Ovary (tissue), 9 donors: ENCODE data around the gene GJA8. TPM values are rescaled to one million over a fixed set of nuclear protein-coding genes. Genes with fewer than 3 reads are reported as not detected.
A peak's percentile ranks its signal among the peaks of the same experiment; 100 is the strongest.
"Not testable (repeated sequence)": the region's sequence is repeated elsewhere in the genome, so short reads cannot be mapped to it uniquely, and the experiment has no call there.

ENCODE experiments used
- DNase-seq, 5 donors: peaks; one replicate each; pipeline ENCODE4 v3.0.0-alpha.2; 2019 to 2020
- H3K27ac ChIP-seq, 2 donors: fragments of 200-600 bp; one replicate each; pipeline versions ENCODE4 v1.5.1 to v1.8.0; 2019 to 2022
- H3K27me3 ChIP-seq: fragments of 200-600 bp; one replicate; pipeline ENCODE4 v1.8.0; 2022
- H3K36me3 ChIP-seq: fragments of 200-600 bp; sonication (generic); one replicate; pipeline ENCODE4 v1.5.1; 2019
- H3K4me1 ChIP-seq: one replicate; pipeline ENCODE4 v1.8.1; 2013; ENCODE audit warnings: mild to moderate bottlenecking, moderate library complexity; ENCODE audit not compliant: insufficient read depth
- H3K4me3 ChIP-seq: fragments of 200-600 bp; sonication (generic); one replicate; pipeline ENCODE4 v1.5.1; 2017
- H3K9me3 ChIP-seq, 2 donors: fragments of 200-600 bp in 1 of 2; sonication (generic) in 1 of 2; one replicate each; pipeline versions ENCODE4 v1.5.1 to v1.8.1; 2013 to 2019; ENCODE audit warnings: mild to moderate bottlenecking in 1 of 2, moderate library complexity in 1 of 2
- CTCF ChIP-seq, 3 donors: fragments of 450-650 bp in 2 of 3; fragments of 200-600 bp in 1 of 3; IDR thresholded peaks; one replicate each; pipeline versions ENCODE4 v1.5.1 to v1.8.0; 2016 to 2022; ENCODE audit warnings: antibody characterized with exemption in 3 of 3, mild to moderate bottlenecking in 1 of 3
- EP300 ChIP-seq: sonication (generic); formaldehyde crosslinking; IDR thresholded peaks from one replicate; pipeline ENCODE4 v1.6.1; 2017; ENCODE audit warnings: antibody characterized with exemption
- POLR2A ChIP-seq: fragments of 450-650 bp; IDR thresholded peaks from one replicate; pipeline ENCODE4 v1.6.1; 2017; ENCODE audit warnings: antibody characterized with exemption, mild to moderate bottlenecking, moderate library complexity
- WGBS, 3 donors: extraction: QIAGEN DNeasy Blood & Tissue Kit in 1 of 3; methylation state at CpG; one replicate each; pipeline versions ENCODE4 v1.1.5 to v1.1.7; 2013 to 2017; 5-methylcytosine and 5-hydroxymethylcytosine counted together
- intact Hi-C, 4 donors: fragments of 100-400 bp; cut with DNase I; formaldehyde crosslinking; loops; one replicate each; pipeline versions ENCODE4 v1.11.0 to v1.15.1; 2022 to 2023
- polyA plus RNA-seq, 2 donors: library from polyadenylated mRNA; stranded (reverse); fragments of 200-250 nt in 1 of 2; fragments of 350-450 nt in 1 of 2; fragmentation: Illumina TruSeq in 1 of 2; extraction: RNeasy Lipid Tissue Mini Kit (QIAGEN cat#74804) in 1 of 2; gene quantifications; one replicate each; pipeline ENCODE4 v1.2.3, GENCODE V29; 2013 to 2014
- total RNA-seq, 7 donors: library from RNA; depleted of rRNA in 2 of 7; stranded (reverse); fragments of >200 nt in 2 of 7; fragmentation: NEBNext Ultra II Directional in 3 of 7; extraction: Animal tissue kit (Norgen Biotek cat#: 25700) in 3 of 7; gene quantifications; one replicate each; pipeline versions ENCODE4 v1.1.0 to v1.2.4, GENCODE V29; 2016 to 2023
- donor health status: DM: no; HTN: no; CAD: no; lungs with moderate emphysema.
- donor health status: DM: no; HTN: no; CAD: no.
- donor health status: Bipolar disorder and iron deficiency.
- donor health status: DM: yes; HTN: yes; CAD: no.
- donor health status: DM: no; HTN: no; CAD: no.
- donor health status: DM: yes; HTN: yes; CAD: no.

Gene GJA8
- total and polyA plus RNA-seq, 9 donors, result not detected

- Histone ChIP-seq H3K9me3 (no peaks in the 10 kb centered on the region), H3K27ac (no peak overlapping the region), H3K27me3 (no peaks in the 10 kb centered on the region), H3K4me3 (no peak overlapping the region), H3K36me3 (no peaks in the 10 kb centered on the region), H3K4me1 (no peaks in the 10 kb centered on the region)
- intact Hi-C loops, result no loop called here
- 92 to 95% (median 93%) methylated on average over 6 of the region's 6 CpGs for WGBS, 3 donors
- TF ChIP-seq EP300, result no peak
- no peak for TF ChIP-seq CTCF (IDR thresholded peaks at IDR 0.05)
- DNase-seq, result no peak
These were observed 17.3 kb downstream of the GJA8 start for GRCh38 chr1:147919896-147920295.

DNA sequence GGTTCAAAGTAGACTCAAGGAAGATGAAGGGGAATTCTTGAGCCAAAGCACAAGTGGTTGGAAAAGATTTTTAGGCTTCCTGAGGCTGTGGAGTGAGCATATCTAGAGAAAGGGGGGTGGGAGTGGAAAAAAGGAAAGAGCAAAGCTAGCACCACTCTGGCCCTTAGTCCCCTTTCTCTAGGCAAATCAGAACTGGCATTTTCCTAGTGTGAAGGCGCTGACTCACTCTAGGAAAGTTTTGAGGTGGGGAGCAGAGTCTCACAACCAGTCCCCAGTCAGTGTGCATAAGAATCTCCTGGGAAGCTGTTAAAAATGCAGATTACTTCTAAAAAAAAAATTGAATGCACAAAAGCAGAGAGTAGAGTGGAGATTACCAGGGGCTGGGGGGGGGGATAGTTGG, 22.2 kb downstream of the GJA8 start:
- Histone ChIP-seq H3K36me3 (no peaks in the 10 kb centered on the region), H3K4me1 (no peaks in the 10 kb centered on the region)
- no peak for TF ChIP-seq POLR2A
- no peak for TF ChIP-seq CTCF (IDR thresholded peaks at IDR 0.05)
- no peak for TF ChIP-seq EP300

GRCh38 chr1:147927215-147927614, 24.6 kb downstream of the GJA8 start:
- H3K9me3 ChIP-seq, intact Hi-C loops, H3K27ac ChIP-seq, H3K4me3 ChIP-seq, DNase-seq, H3K27me3 ChIP-seq, H3K36me3 ChIP-seq, H3K4me1 ChIP-seq: not testable (repeated sequence)
- WGBS, 3 donors, result 87 to 89% methylated on average over 4 of the region's 6 CpGs; no CpG with 5 or more reads in 1 of the 3 donors

More for the DNA sequence above, 22.2 kb downstream of the GJA8 start:
- Histone ChIP-seq H3K9me3 (no peaks in the 10 kb centered on the region), H3K4me3 (no peak overlapping the region), H3K27me3 (no peaks in the 10 kb centered on the region), H3K27ac (no peak overlapping the region)
- intact Hi-C loops, result no loop called here
- 65 to 88% (median 84%) methylated on average over 1 of the region's 1 CpG for WGBS, 3 donors
- no peak for DNase-seq

GRCh38 chr1:147927689-147928088, 25.1 kb downstream of the GJA8 start:
- H3K9me3 ChIP-seq, H3K27me3 ChIP-seq, H3K36me3 ChIP-seq, intact Hi-C loops, H3K4me3 ChIP-seq, H3K4me1 ChIP-seq, DNase-seq, H3K27ac ChIP-seq: not testable (repeated sequence)
- 97% methylated on average over 3 of the region's 10 CpGs; no CpG with 5 or more reads in 2 of the 3 donors for WGBS, 3 donors

GRCh38 chr1:147928236-147929132, 25.9 kb downstream of the GJA8 start, which contains the start of gene GPR89B:
Gene GPR89B (plus strand): TSS chr1:147928420. CDS start chr1:147928537, 117 bp downstream.
- DNase-seq, result peak; percentile 84 to 93 (median 89)
- Histone ChIP-seq H3K4me3 (peak within 1 kb of the TSS; percentile 62), H3K27ac (peak within 1 kb of the TSS; percentile 74 to 92)
- 0 to 1% (median 0%) methylated on average over 43 to 54 of the region's 72 CpGs for WGBS, 3 donors
- peak; percentile 43 for TF ChIP-seq POLR2A
- H3K36me3 ChIP-seq, intact Hi-C loops, H3K9me3 ChIP-seq, H3K27me3 ChIP-seq, H3K4me1 ChIP-seq: not testable (repeated sequence)

DNA sequence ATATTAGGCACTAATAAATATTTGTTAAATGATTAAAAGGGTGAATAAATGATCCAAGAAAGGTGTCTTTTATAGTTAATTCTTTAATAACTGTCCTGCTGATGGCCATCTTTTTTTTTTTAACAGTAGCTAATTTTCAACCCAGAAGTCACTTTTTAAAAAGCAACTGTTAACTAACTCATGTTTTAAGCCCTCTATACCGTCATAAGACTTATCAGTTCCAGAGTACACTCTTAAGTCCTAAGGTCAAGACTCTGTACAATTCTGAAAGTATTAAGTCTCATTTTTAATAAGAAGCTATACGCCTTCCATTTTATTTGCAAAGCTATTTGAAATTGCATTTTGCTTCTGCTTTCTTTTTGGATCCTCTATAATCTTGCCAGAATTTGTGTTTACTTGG, 28.5 kb downstream of the GJA8 start:
- intact Hi-C loops, DNase-seq, H3K4me3 ChIP-seq, H3K27me3 ChIP-seq, H3K9me3 ChIP-seq, H3K27ac ChIP-seq, H3K4me1 ChIP-seq, H3K36me3 ChIP-seq: not testable (repeated sequence)
- WGBS, 3 donors, result 93 to 96% (median 94%) methylated on average over 2 of the region's 2 CpGs

DNA sequence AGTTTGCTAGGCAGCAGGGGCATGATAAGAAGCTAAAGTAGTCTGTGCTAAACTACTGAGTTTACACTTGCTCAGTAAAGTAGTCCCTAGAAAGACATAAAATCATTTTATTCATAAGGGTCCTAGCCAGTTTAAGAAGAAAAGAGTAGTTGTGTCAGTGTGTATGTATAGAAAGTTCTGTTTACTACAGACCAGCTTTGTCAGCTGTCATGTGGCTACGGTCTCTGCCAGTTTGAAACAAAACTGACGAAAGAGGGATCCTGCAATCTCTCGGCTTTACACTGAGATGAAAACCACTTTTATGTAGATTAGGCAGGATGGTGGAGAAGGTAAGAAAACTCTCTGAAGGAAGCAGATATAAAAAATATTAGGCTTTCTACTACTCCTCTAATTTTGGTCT, 32.7 kb downstream of the GJA8 start:
- H3K4me1 ChIP-seq, H3K27ac ChIP-seq, H3K4me3 ChIP-seq, intact Hi-C loops, H3K27me3 ChIP-seq, H3K9me3 ChIP-seq, DNase-seq, H3K36me3 ChIP-seq: not testable (repeated sequence)
- 93 to 95% (median 95%) methylated on average over 3 of the region's 3 CpGs for WGBS, 3 donors

DNA sequence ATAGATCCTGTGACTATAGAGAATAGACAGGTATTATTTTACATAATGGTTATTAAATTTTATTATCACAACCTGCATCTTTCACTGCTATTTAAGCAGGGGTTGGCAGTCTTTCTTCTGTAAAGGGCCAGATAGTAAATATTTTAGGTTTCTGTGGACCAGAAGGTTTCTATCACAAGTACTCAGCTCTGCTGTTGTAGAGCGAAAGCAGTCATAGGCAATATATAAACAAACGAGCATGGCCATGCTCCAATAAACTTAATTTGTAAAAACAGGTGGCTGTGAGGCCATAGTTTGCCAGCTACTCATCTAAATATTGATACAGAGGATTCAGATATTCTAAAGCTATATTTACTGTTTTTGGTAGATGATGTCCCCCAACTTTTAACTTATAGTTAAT, 37.9 kb downstream of the GJA8 start:
- H3K9me3 ChIP-seq, H3K27ac ChIP-seq, H3K4me3 ChIP-seq, H3K36me3 ChIP-seq, H3K4me1 ChIP-seq, H3K27me3 ChIP-seq, intact Hi-C loops, DNase-seq: not testable (repeated sequence)
- WGBS, 3 donors, result 48 to 79% (median 67%) methylated on average over 2 of the region's 2 CpGs

GRCh38 chr1:147942563-147942962, 40.0 kb downstream of the GJA8 start:
- H3K4me1 ChIP-seq, intact Hi-C loops, DNase-seq, H3K36me3 ChIP-seq, H3K9me3 ChIP-seq, H3K27ac ChIP-seq, H3K4me3 ChIP-seq, H3K27me3 ChIP-seq: not testable (repeated sequence)
- no CpG with 5 or more reads among the region's 1 CpG for WGBS, 3 donors

DNA sequence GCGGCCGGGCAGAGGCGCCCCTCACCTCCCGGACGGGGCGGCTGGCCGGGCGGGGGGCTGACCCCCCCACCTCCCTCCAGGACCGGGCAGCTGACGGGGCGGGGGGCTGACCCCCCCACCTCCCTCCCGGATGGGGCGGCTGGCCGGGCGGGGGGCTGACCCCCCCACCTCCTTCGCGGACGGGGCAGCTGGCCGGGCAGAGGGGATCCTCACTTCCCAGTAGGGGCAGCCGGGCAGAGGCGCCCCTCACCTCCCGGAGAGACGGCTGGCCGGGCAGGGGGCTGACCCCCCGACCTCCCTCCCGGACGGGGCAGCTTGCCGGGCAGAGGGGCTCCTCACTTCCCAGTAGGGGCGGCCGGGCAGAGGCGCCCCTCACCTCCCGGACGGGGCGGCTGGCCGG, 46.9 kb downstream of the GJA8 start:
- not testable (repeated sequence) for H3K4me3 ChIP-seq, H3K36me3 ChIP-seq
- WGBS, 3 donors, result 93 to 97% methylated on average over 5 to 33 of the region's 35 CpGs; no CpG with 5 or more reads in 1 of the 3 donors

More for the DNA sequence above, 46.9 kb downstream of the GJA8 start:
- intact Hi-C loops, H3K27me3 ChIP-seq, DNase-seq, H3K4me1 ChIP-seq, H3K27ac ChIP-seq, H3K9me3 ChIP-seq: not testable (repeated sequence)
